Hematopoietic multipotent progenitor cell treated with erythropoietin and hydrocortisone succinate and interleukin-3 and kit ligand, for 8 days (in vitro differentiated cells): Measurements from ENCODE around the gene SLC35F5.
"Not testable (repeated sequence)": the region's sequence is repeated elsewhere in the genome, so short reads cannot be mapped to it uniquely, and the experiment has no call there.

ENCODE experiments used
- DNase-seq: peaks from one replicate; pipeline ENCODE4 v3.0.0-alpha.2; 2015

SLC35F5 gene

GRCh38 chr2:113756355-113757137, at the start of gene SLC35F5:
Gene SLC35F5 (minus strand): TSS chr2:113756642. CDS start chr2:113756409, 233 bp downstream.
- DNase-seq: peak; percentile 85

- no peak for DNase-seq
Measured at GRCh38 chr2:113799375-113799774, 42.9 kb upstream of the SLC35F5 start.

- no peak for DNase-seq
Measured at GRCh38 chr2:113797237-113797636, 40.8 kb upstream of the SLC35F5 start.

GRCh38 chr2:113796592-113797175, 40.2 kb upstream of the SLC35F5 start:
- DNase-seq: no peak

GRCh38 chr2:113795405-113795920, 39.0 kb upstream of the SLC35F5 start:
- DNase-seq: no peak

- DNase-seq: no peak
Measured at GRCh38 chr2:113791697-113792590, 35.5 kb upstream of the SLC35F5 start.

GRCh38 chr2:113784823-113785744, 28.6 kb upstream of the SLC35F5 start:
- DNase-seq: no peak

- DNase-seq: no peak
Measured at GRCh38 chr2:113780472-113780871, 24.0 kb upstream of the SLC35F5 start.

GRCh38 chr2:113777371-113777770, 20.9 kb upstream of the SLC35F5 start:
- no peak for DNase-seq

- no peak for DNase-seq
Measured at GRCh38 chr2:113776949-113777348, 20.5 kb upstream of the SLC35F5 start.

- not testable (repeated sequence) for DNase-seq
Measured at GRCh38 chr2:113774616-113775015, 18.2 kb upstream of the SLC35F5 start.

GRCh38 chr2:113770929-113771328, 14.5 kb upstream of the SLC35F5 start:
- DNase-seq: no peak

GRCh38 chr2:113769555-113769954, 13.1 kb upstream of the SLC35F5 start:
- no peak for DNase-seq

- DNase-seq: no peak
Measured at GRCh38 chr2:113768770-113769169, 12.3 kb upstream of the SLC35F5 start.

GRCh38 chr2:113767811-113768460, 11.5 kb upstream of the SLC35F5 start:
- no peak for DNase-seq

GRCh38 chr2:113765276-113765675, 8.8 kb upstream of the SLC35F5 start:
- DNase-seq: no peak

GRCh38 chr2:113762377-113763118, 6.1 kb upstream of the SLC35F5 start:
- no peak for DNase-seq

- no peak for DNase-seq
Measured at GRCh38 chr2:113760400-113760799, 4.0 kb upstream of the SLC35F5 start.

- DNase-seq: peak; percentile 6
Measured at GRCh38 chr2:113757138-113757657, 756 bp upstream of the SLC35F5 start.

GRCh38 chr2:113755835-113756354, 547 bp downstream of the SLC35F5 start:
- peak; percentile 55 for DNase-seq
